Measurements from ENCODE around the gene TMEM129.

TMEM129 gene

GRCh38 chr4:1669270-1669669 is 51.9 kb downstream of the TMEM129 start:
- DNase-seq (ENCODE audit: low spot score): no peak

DNA sequence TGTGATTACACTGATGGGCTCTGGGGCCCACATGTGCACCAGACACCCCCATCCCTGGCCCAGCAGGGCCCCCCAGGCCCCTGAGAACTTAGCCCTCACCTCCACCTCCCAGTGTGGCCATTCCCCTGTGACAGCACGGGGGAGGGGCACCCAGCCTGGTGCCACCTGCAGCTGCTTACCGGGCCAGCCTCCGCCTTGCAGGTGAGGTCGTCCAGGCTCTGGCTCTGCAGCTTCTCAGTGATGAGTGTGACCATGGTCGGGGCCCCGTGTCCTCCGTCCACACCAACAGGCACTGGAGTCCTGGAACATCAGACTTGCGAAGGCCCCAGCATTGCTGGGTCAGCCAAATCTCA is 52.7 kb downstream of the TMEM129 start:
- DNase-seq (ENCODE audit: low spot score): no peak

DNA sequence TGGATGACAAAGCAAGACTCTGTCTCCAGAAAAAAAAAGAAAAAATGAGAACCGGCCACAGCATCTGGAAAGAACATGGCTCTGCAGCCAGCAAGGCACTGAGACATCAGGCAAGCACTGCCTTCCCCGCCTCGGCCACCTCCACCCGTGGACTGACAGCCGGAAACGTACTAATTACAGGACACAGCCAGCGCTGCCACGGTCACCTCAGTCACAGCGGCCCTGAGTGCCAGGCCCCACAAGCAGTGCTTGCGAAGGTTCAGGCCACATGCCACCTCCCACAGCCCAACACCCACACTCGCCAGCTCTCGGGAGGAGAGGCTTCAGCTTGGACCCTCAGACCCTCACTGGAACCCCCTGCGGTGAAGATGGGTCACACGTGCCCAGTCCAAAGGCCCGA is 53.9 kb downstream of the TMEM129 start:
- DNase-seq (ENCODE audit: low spot score): no peak

DNA sequence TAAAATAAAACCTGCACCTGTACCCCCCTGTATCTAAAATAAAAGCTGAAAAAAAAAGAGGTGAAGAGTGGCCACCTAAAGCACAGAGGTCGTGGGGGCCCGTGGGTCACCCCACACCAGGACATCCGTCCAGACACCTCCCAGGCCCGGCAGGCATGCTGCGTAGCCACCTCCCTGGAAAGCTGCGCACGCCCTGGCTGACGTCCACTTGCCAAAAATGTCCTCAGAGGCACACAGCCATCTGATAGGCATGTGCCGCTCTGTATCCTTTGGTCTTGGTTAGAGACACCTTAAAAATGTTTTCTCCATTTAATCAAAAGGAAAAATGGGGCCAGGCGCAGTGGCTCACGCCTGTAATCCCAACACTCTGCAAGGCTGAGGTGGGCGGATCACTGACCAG is 54.7 kb downstream of the TMEM129 start:
- DNase-seq (ENCODE audit: low spot score): no peak

Small RNA genes within 50 kb of the gene (small RNA-seq; reads per million reads assigned to genes)
- 0 reads per million in 2 experiments for gene RF00019
